ENCODE data around the gene METTL15.
"Not testable (repeated sequence)": the region's sequence is repeated elsewhere in the genome, so short reads cannot be mapped to it uniquely, and the experiment has no call there.

METTL15 gene

GRCh38 chr11:28107750-28108618 lies at the start of gene METTL15, which contains the start of gene KIF18A:
METTL15 (plus strand) TSS chr11:28108388; CDS start chr11:28113335, 4,947 bp downstream.
KIF18A (minus strand) TSS chr11:28108156; CDS start chr11:28097947, 10,209 bp downstream.
- DNase-seq, result peak; percentile 99

GRCh38 chr11:28071305-28071704 lies 36.9 kb upstream of the METTL15 start:
- DNase-seq, result no peak

- DNase-seq, result no peak
Measured at GRCh38 chr11:28072321-28072720, 35.9 kb upstream of the METTL15 start.

- no peak for DNase-seq
Measured at GRCh38 chr11:28077521-28077920, 30.7 kb upstream of the METTL15 start.

- DNase-seq, result no peak
Measured at GRCh38 chr11:28083118-28083517, 25.1 kb upstream of the METTL15 start.

GRCh38 chr11:28086569-28086968 lies 21.6 kb upstream of the METTL15 start:
- DNase-seq, result no peak

- DNase-seq, result not testable (repeated sequence)
Measured at GRCh38 chr11:28087192-28087591, 21.0 kb upstream of the METTL15 start.

- DNase-seq, result not testable (repeated sequence)
Measured at GRCh38 chr11:28087693-28088092, 20.5 kb upstream of the METTL15 start.

- DNase-seq, result no peak
Measured at GRCh38 chr11:28089378-28089777, 18.8 kb upstream of the METTL15 start.

- no peak for DNase-seq
Measured at GRCh38 chr11:28090052-28090749, 18.0 kb upstream of the METTL15 start.

GRCh38 chr11:28092786-28093185 lies 15.4 kb upstream of the METTL15 start:
- DNase-seq, result no peak

GRCh38 chr11:28098257-28098656 lies 9.9 kb upstream of the METTL15 start:
- no peak for DNase-seq

- no peak for DNase-seq
Measured at GRCh38 chr11:28099715-28100114, 8.5 kb upstream of the METTL15 start.

- DNase-seq, result no peak
Measured at GRCh38 chr11:28100665-28101064, 7.5 kb upstream of the METTL15 start.

GRCh38 chr11:28102300-28102699 lies 5.9 kb upstream of the METTL15 start:
- DNase-seq, result not testable (repeated sequence)

- no peak for DNase-seq
Measured at GRCh38 chr11:28104425-28104824, 3.8 kb upstream of the METTL15 start.

GRCh38 chr11:28104984-28105383 lies 3.2 kb upstream of the METTL15 start:
- DNase-seq, result no peak

GRCh38 chr11:28105869-28106268 lies 2.3 kb upstream of the METTL15 start:
- DNase-seq, result no peak

GRCh38 chr11:28106353-28107043 lies 1.7 kb upstream of the METTL15 start:
- DNase-seq, result no peak

- DNase-seq, result no peak
Measured at GRCh38 chr11:28107191-28107749, 918 bp upstream of the METTL15 start.

- no peak for DNase-seq
Measured at GRCh38 chr11:28108958-28109357, 770 bp downstream of the METTL15 start.

GRCh38 chr11:28110108-28110820 lies 2.1 kb downstream of the METTL15 start:
- peak; percentile 69 for DNase-seq

Measured in retina (tissue), 1 donor.